GM19397 (cell line): ENCODE results near the gene PTPRE.

ENCODE experiments used
- ATAC-seq: cut with Tn5 transposase; IDR thresholded peaks from one replicate; pipeline ENCODE4 v1.9.1; 2021; ENCODE audit warnings: mild to moderate bottlenecking, moderate library complexity; ENCODE audit not compliant: unreplicated experiment

Gene PTPRE

GRCh38 chr10:128017822-128018221 lies 110.9 kb downstream of the PTPRE start:
- no peak for ATAC-seq

- ATAC-seq = no peak
Observed at GRCh38 chr10:128018236-128018635, 111.3 kb downstream of the PTPRE start.

GRCh38 chr10:128018691-128019090 lies 111.8 kb downstream of the PTPRE start:
- ATAC-seq = no peak

GRCh38 chr10:128022261-128023196 lies 115.6 kb downstream of the PTPRE start:
- ATAC-seq = no peak

- no peak for ATAC-seq
Observed at GRCh38 chr10:128024426-128024825, 117.5 kb downstream of the PTPRE start.

GRCh38 chr10:128025437-128025836 lies 118.5 kb downstream of the PTPRE start:
- ATAC-seq = no peak

- no peak for ATAC-seq
Observed at GRCh38 chr10:128025951-128026350, 119.0 kb downstream of the PTPRE start.

GRCh38 chr10:128026615-128027300 lies 119.9 kb downstream of the PTPRE start:
- no peak for ATAC-seq

GRCh38 chr10:128027306-128027705 lies 120.4 kb downstream of the PTPRE start:
- ATAC-seq = no peak

- ATAC-seq = no peak
Observed at GRCh38 chr10:128027822-128028507, 121.1 kb downstream of the PTPRE start.

GRCh38 chr10:128028508-128029289 lies 121.8 kb downstream of the PTPRE start:
- no peak for ATAC-seq

GRCh38 chr10:128029290-128029651 lies 122.4 kb downstream of the PTPRE start:
- ATAC-seq = no peak

- no peak for ATAC-seq
Observed at GRCh38 chr10:128029731-128030369, 122.9 kb downstream of the PTPRE start.

- ATAC-seq = no peak
Observed at GRCh38 chr10:128030498-128031072, 123.7 kb downstream of the PTPRE start.

GRCh38 chr10:128031216-128031615 lies 124.3 kb downstream of the PTPRE start:
- no peak for ATAC-seq

GRCh38 chr10:128032466-128032865 lies 125.6 kb downstream of the PTPRE start:
- ATAC-seq = no peak

- ATAC-seq = no peak
Observed at GRCh38 chr10:128035557-128035973, 128.7 kb downstream of the PTPRE start.

- ATAC-seq = no peak
Observed at GRCh38 chr10:128036011-128036615, 129.2 kb downstream of the PTPRE start.

GRCh38 chr10:128036746-128037543 lies 130.0 kb downstream of the PTPRE start:
- ATAC-seq = no peak
